T-cell (primary cell): ENCODE results near the gene MRPS10. TPM values are rescaled to one million over a fixed set of nuclear protein-coding genes. Genes with fewer than 3 reads are reported as not detected.

ENCODE experiments used
- ATAC-seq, 4 experiments: fragments of 200-7000 bp in 3 of 4; fragments of 150-1000 bp in 1 of 4; cut with Tn5 transposase; replicated peaks in 1 of 4; 1 replicate in 3 of 4; 2 replicates in 1 of 4; pipeline ENCODE4 v1.10.0; 2021; ENCODE audit warnings: moderate library complexity in 3 of 4, mild to moderate bottlenecking in 2 of 4, moderate number of reproducible peaks in 1 of 4
- CTCF ChIA-PET, 2 donors: fragments of 300-600 bp; sonication (Branson Sonifier 250); formaldehyde crosslinking; loops; one replicate each; lab custom pipeline; 2022; ENCODE audit warnings: antibody characterized with exemption in 2 of 2; lab: Charles Lee
- POLR2A ChIA-PET, 2 donors: fragments of 300-600 bp; sonication (Branson Sonifier 250); formaldehyde crosslinking; loops; one replicate each; lab custom pipeline; 2022; ENCODE audit warnings: antibody characterized with exemption in 2 of 2; lab: Charles Lee
- DNase-seq, 35 experiments: peaks; one replicate each; pipeline versions ENCODE4 v3.0.0 to v3.0.0-alpha.2; 2013 to 2023
- H3K27ac ChIP-seq: one replicate; pipeline ENCODE4 v1.5.1; 2013; ENCODE audit warnings: low read length
- H3K27me3 ChIP-seq, 2 experiments: replicated peaks in 1 of 2; 1 replicate in 1 of 2; 2 replicates in 1 of 2; pipeline versions ENCODE4 v1.6.1 to v1.7.0; 2013; ENCODE audit warnings: low read length in 1 of 2, mixed read lengths in 1 of 2; ENCODE audit not compliant: control insufficient read depth in 2 of 2, insufficient read depth in 2 of 2; ENCODE audit errors: extremely low read depth in 1 of 2
- H3K36me3 ChIP-seq, 2 donors: 1 replicate in 1 of 2; 2 replicates in 1 of 2; pipeline versions ENCODE4 v1.6.1 to v1.7.0; 2013; ENCODE audit warnings: low read length in 1 of 2; ENCODE audit not compliant: control insufficient read depth in 2 of 2, insufficient read depth in 1 of 2; ENCODE audit errors: extremely low read depth in 1 of 2
- H3K4me1 ChIP-seq, 2 experiments: 1 replicate in 1 of 2; 2 replicates in 1 of 2; pipeline versions ENCODE4 v1.6.1 to v1.7.0; 2013; ENCODE audit warnings: low read length in 2 of 2, mixed read lengths in 1 of 2; ENCODE audit not compliant: insufficient read depth in 2 of 2, control insufficient read depth in 1 of 2; ENCODE audit errors: extremely low read depth in 1 of 2
- H3K4me3 ChIP-seq, 2 donors: 1 replicate in 1 of 2; 2 replicates in 1 of 2; pipeline versions ENCODE4 v1.5.1 to v1.7.0; 2013; ENCODE audit warnings: mild to moderate bottlenecking in 2 of 2, low read length in 1 of 2, moderate library complexity in 1 of 2; ENCODE audit not compliant: control insufficient read depth in 1 of 2; ENCODE audit errors: extremely low read depth in 1 of 2
- H3K9me3 ChIP-seq: 2 replicates; pipeline ENCODE4 v1.7.0; 2013
- H3K27ac Mint-ChIP-seq, 2 donors: one replicate each; pipeline ENCODE4 v1.8.0; 2020 to 2021; ENCODE audit warnings: mild to moderate bottlenecking in 2 of 2, mixed read lengths in 2 of 2
- H3K27me3 Mint-ChIP-seq, 2 donors: one replicate each; pipeline ENCODE4 v1.8.0; 2021 to 2022; ENCODE audit warnings: mixed read lengths in 2 of 2
- H3K36me3 Mint-ChIP-seq: one replicate; pipeline ENCODE4 v1.8.0; 2021; ENCODE audit warnings: mixed read lengths
- H3K4me1 Mint-ChIP-seq, 3 donors: one replicate each; pipeline ENCODE4 v1.8.0; 2020 to 2022; ENCODE audit warnings: mixed read lengths in 3 of 3, mild to moderate bottlenecking in 1 of 3
- H3K4me3 Mint-ChIP-seq, 3 donors: one replicate each; pipeline ENCODE4 v1.8.0; 2020 to 2022; ENCODE audit warnings: mild to moderate bottlenecking in 3 of 3, mixed read lengths in 3 of 3, moderate library complexity in 3 of 3
- H3K9me3 Mint-ChIP-seq, 3 donors: one replicate each; pipeline ENCODE4 v1.8.0; 2020 to 2022; ENCODE audit warnings: mixed read lengths in 3 of 3
- WGBS: methylation state at CpG from one replicate; pipeline ENCODE4 v1.1.5; 2013; ENCODE audit warnings: missing lambda C conversion rate; ENCODE audit not compliant: insufficient coverage; 5-methylcytosine and 5-hydroxymethylcytosine counted together
- total RNA-seq, 35 experiments: library from RNA in 6 of 35; stranded (reverse) in 6 of 35; fragments of 120-200 nt in 1 of 35; gene quantifications; one replicate each; pipeline versions ENCODE4 v1.2.1 to v1.2.4 and lab custom pipeline; 2013 to 2026

Gene MRPS10
- total RNA-seq, 5 donors from 2014 or later (not counting 1 experiment from before 2014, with no cell fraction given), result 17.6 to 23.6 (median 20.5) TPM

- POLR2A ChIA-PET, result no interaction called here
- Mint-ChIP-seq H3K4me3 (no peak overlapping the region), H3K27ac (no peak overlapping the region), H3K27me3 (no peaks in the 10 kb centered on the region), H3K4me1 (peaks cover 0 to 6% (median 0%) of the 10 kb centered on the region in 3 donors), H3K36me3 (peaks cover 33% of the 10 kb centered on the region), H3K9me3 (peaks cover 0 to 6% (median 0%) of the 10 kb centered on the region in 3 donors)
- Histone ChIP-seq H3K27ac (no peak overlapping the region), H3K9me3 (no peaks in the 10 kb centered on the region), H3K4me1 (peaks cover 0 to 10% of the 10 kb centered on the region in 2 experiments), H3K4me3 (no peak overlapping the region), H3K27me3 (no peaks in the 10 kb centered on the region), H3K36me3 (peaks cover 0 to 9% of the 10 kb centered on the region in 2 donors)
- 89% methylated on average over 1 of the region's 1 CpG for WGBS
- CTCF ChIA-PET, result interaction anchor here in 1 of 2 donors (0.6 to 0.7 kb wide), 2 partner anchors 81 to 251 kb away, joined by 4 to 9 read pairs; no protein-coding TSS in a partner anchor
- DNase-seq (no peak), ATAC-seq (no peak)
Measured at GRCh38 chr6:42200035-42200434, 17.6 kb downstream of the MRPS10 start.

- Mint-ChIP-seq H3K9me3 (peaks cover 0 to 6% (median 0%) of the 10 kb centered on the region in 3 donors), H3K36me3 (peaks cover 31% of the 10 kb centered on the region), H3K27me3 (no peaks in the 10 kb centered on the region), H3K4me3 (no peak overlapping the region), H3K27ac (peak overlapping the region in 1 of 2 donors; percentile 45), H3K4me1 (peaks cover 0 to 6% (median 0%) of the 10 kb centered on the region in 3 donors)
- CTCF ChIA-PET, result interaction anchor here in 1 of 2 donors (0.7 kb wide), 1 partner anchor 252 kb away, joined by 9 read pairs; no protein-coding TSS in a partner anchor
- DNase-seq (no peak), ATAC-seq (no peak)
- Histone ChIP-seq H3K9me3 (no peaks in the 10 kb centered on the region), H3K27me3 (no peaks in the 10 kb centered on the region), H3K4me1 (peaks cover 0 to 10% of the 10 kb centered on the region in 2 experiments), H3K27ac (no peak overlapping the region), H3K36me3 (peaks cover 4 to 6% of the 10 kb centered on the region in 2 donors), H3K4me3 (no peak overlapping the region)
- 93% methylated on average over 3 of the region's 5 CpGs for WGBS
- POLR2A ChIA-PET, result no interaction called here
Measured at GRCh38 chr6:42199106-42199981, 18.3 kb downstream of the MRPS10 start.

GRCh38 chr6:42197555-42198362 is 19.9 kb downstream of the MRPS10 start:
- Histone ChIP-seq H3K36me3 (peaks cover 2 to 4% of the 10 kb centered on the region in 2 donors), H3K27me3 (no peaks in the 10 kb centered on the region), H3K27ac (no peak overlapping the region), H3K4me1 (peaks cover 0 to 10% of the 10 kb centered on the region in 2 experiments), H3K4me3 (no peak overlapping the region), H3K9me3 (no peaks in the 10 kb centered on the region)
- DNase-seq (peak in 2 of 35 experiments; percentile 13 to 19), ATAC-seq (peak in 3 of 4 experiments; percentile 65 to 90 (median 81))
- H3K4me3 Mint-ChIP-seq, result no peak overlapping the region
- 63% methylated on average over 13 of the region's 13 CpGs for WGBS
- ChIA-PET POLR2A (no interaction called here), CTCF (no interaction called here)
- no peak overlapping the region for H3K27ac Mint-ChIP-seq
- peaks cover 0 to 6% (median 0%) of the 10 kb centered on the region in 3 donors for H3K9me3 Mint-ChIP-seq
- H3K4me1 Mint-ChIP-seq, result peaks cover 0 to 6% (median 0%) of the 10 kb centered on the region in 3 donors
- H3K27me3 Mint-ChIP-seq, result no peaks in the 10 kb centered on the region
- H3K36me3 Mint-ChIP-seq, result peaks cover 28% of the 10 kb centered on the region

GRCh38 chr6:42195415-42195814 is 22.2 kb downstream of the MRPS10 start:
- H3K27me3 Mint-ChIP-seq, result no peaks in the 10 kb centered on the region
- ChIA-PET CTCF (no interaction called here), POLR2A (interaction anchor here in 1 of 2 donors (0.6 kb wide), 1 partner anchor 353 kb away, joined by 7 read pairs; no protein-coding TSS in a partner anchor)
- peaks cover 0 to 6% (median 0%) of the 10 kb centered on the region in 3 donors for H3K9me3 Mint-ChIP-seq
- H3K36me3 Mint-ChIP-seq, result peaks cover 23% of the 10 kb centered on the region
- Histone ChIP-seq H3K4me3 (no peak overlapping the region), H3K9me3 (no peaks in the 10 kb centered on the region), H3K36me3 (peaks cover 0 to 4% of the 10 kb centered on the region in 2 donors), H3K27me3 (no peaks in the 10 kb centered on the region), H3K27ac (no peak overlapping the region), H3K4me1 (peaks cover 0 to 10% of the 10 kb centered on the region in 2 experiments)
- no peak overlapping the region for H3K4me3 Mint-ChIP-seq
- DNase-seq (no peak), ATAC-seq (no peak)
- H3K4me1 Mint-ChIP-seq, result peaks cover 0 to 12% (median 0%) of the 10 kb centered on the region in 3 donors
- no peak overlapping the region for H3K27ac Mint-ChIP-seq
- no CpG with 5 or more reads among the region's 4 CpGs for WGBS

- ChIA-PET POLR2A (no interaction called here), CTCF (interaction anchor here in 1 of 2 donors (0.6 kb wide), 1 partner anchor 28 kb away, joined by 3 read pairs; no protein-coding TSS in a partner anchor)
- H3K27me3 ChIP-seq, result no peaks in the 10 kb centered on the region
- Mint-ChIP-seq H3K27ac (no peak overlapping the region), H3K36me3 (peaks cover 11% of the 10 kb centered on the region), H3K4me3 (no peak overlapping the region), H3K4me1 (peaks cover 0 to 9% (median 0%) of the 10 kb centered on the region in 3 donors), H3K27me3 (no peaks in the 10 kb centered on the region), H3K9me3 (no peaks in the 10 kb centered on the region)
- DNase-seq (no peak), ATAC-seq (no peak)
- no peak overlapping the region for H3K4me3 ChIP-seq
- no peaks in the 10 kb centered on the region for H3K9me3 ChIP-seq
- no peak overlapping the region for H3K27ac ChIP-seq
- H3K36me3 ChIP-seq, result peaks cover 0 to 4% of the 10 kb centered on the region in 2 donors
- H3K4me1 ChIP-seq, result peaks cover 0 to 10% of the 10 kb centered on the region in 2 experiments
- 100% methylated on average over 5 of the region's 5 CpGs for WGBS
Measured at GRCh38 chr6:42194056-42194455, 23.6 kb downstream of the MRPS10 start.

GRCh38 chr6:42193491-42193894 is 24.2 kb downstream of the MRPS10 start:
- Mint-ChIP-seq H3K27me3 (no peaks in the 10 kb centered on the region), H3K4me3 (no peak overlapping the region), H3K36me3 (peaks cover 14% of the 10 kb centered on the region), H3K27ac (no peak overlapping the region), H3K4me1 (peaks cover 0 to 9% (median 0%) of the 10 kb centered on the region in 3 donors), H3K9me3 (no peaks in the 10 kb centered on the region)
- CTCF ChIA-PET, result interaction anchor here in 1 of 2 donors (0.6 kb wide), 1 partner anchor 372 kb away, joined by 3 read pairs; no protein-coding TSS in a partner anchor
- no peaks in the 10 kb centered on the region for H3K27me3 ChIP-seq
- no peak for ATAC-seq
- H3K4me1 ChIP-seq, result peaks cover 0 to 10% of the 10 kb centered on the region in 2 experiments
- no peak overlapping the region for H3K4me3 ChIP-seq
- 94% methylated on average over 8 of the region's 8 CpGs for WGBS
- no peak for DNase-seq
- H3K9me3 ChIP-seq, result no peaks in the 10 kb centered on the region
- H3K27ac ChIP-seq, result no peak overlapping the region
- peaks cover 0 to 4% of the 10 kb centered on the region in 2 donors for H3K36me3 ChIP-seq
- POLR2A ChIA-PET, result no interaction called here
